Measurements from ENCODE around the gene MACROH2A1.

MACROH2A1 gene

GRCh38 chr5:135395866-135396265 lies 3.2 kb downstream of the MACROH2A1 start:
- H3K27me3 ChIP-seq (ENCODE audit: insufficient read depth, poor library complexity, severe bottlenecking) = no peaks in the 10 kb centered on the region
- H3K27ac ChIP-seq (ENCODE audit: poor library complexity, severe bottlenecking) = no peak overlapping the region
- H3K9me3 ChIP-seq (ENCODE audit: severe bottlenecking) = no peaks in the 10 kb centered on the region
- no peak for TF ChIP-seq CTCF (IDR thresholded peaks at IDR 0.05; ENCODE audit: poor library complexity, severe bottlenecking)
- ATAC-seq (ENCODE audit: low read depth) (no peak), DNase-seq (ENCODE audit: low spot score) (no peak)
- no peak overlapping the region for H3K4me3 ChIP-seq (ENCODE audit: severe bottlenecking)
- peaks cover 39% of the 10 kb centered on the region for H3K36me3 ChIP-seq (ENCODE audit: low read depth)
- peaks cover 46% of the 10 kb centered on the region for H3K4me1 ChIP-seq (ENCODE audit: insufficient read depth, poor library complexity, severe bottlenecking)

- H3K4me1 ChIP-seq (ENCODE audit: insufficient read depth, poor library complexity, severe bottlenecking) = peaks cover 48% of the 10 kb centered on the region
- DNase-seq (ENCODE audit: low spot score) (no peak), ATAC-seq (ENCODE audit: low read depth) (no peak)
- peaks cover 39% of the 10 kb centered on the region for H3K36me3 ChIP-seq (ENCODE audit: low read depth)
- no peaks in the 10 kb centered on the region for H3K9me3 ChIP-seq (ENCODE audit: severe bottlenecking)
- no peak overlapping the region for H3K27ac ChIP-seq (ENCODE audit: poor library complexity, severe bottlenecking)
- H3K27me3 ChIP-seq (ENCODE audit: insufficient read depth, poor library complexity, severe bottlenecking) = no peaks in the 10 kb centered on the region
- no peak for TF ChIP-seq CTCF (IDR thresholded peaks at IDR 0.05; ENCODE audit: poor library complexity, severe bottlenecking)
- H3K4me3 ChIP-seq (ENCODE audit: severe bottlenecking) = no peak overlapping the region
Observed at GRCh38 chr5:135395451-135395850, 3.6 kb downstream of the MACROH2A1 start.

GRCh38 chr5:135394095-135394494 lies 4.9 kb downstream of the MACROH2A1 start:
- H3K9me3 ChIP-seq (ENCODE audit: severe bottlenecking) = no peaks in the 10 kb centered on the region
- no peaks in the 10 kb centered on the region for H3K27me3 ChIP-seq (ENCODE audit: insufficient read depth, poor library complexity, severe bottlenecking)
- peaks cover 48% of the 10 kb centered on the region for H3K4me1 ChIP-seq (ENCODE audit: insufficient read depth, poor library complexity, severe bottlenecking)
- ATAC-seq (ENCODE audit: low read depth) = no peak
- peaks cover 46% of the 10 kb centered on the region for H3K36me3 ChIP-seq (ENCODE audit: low read depth)
- no peak overlapping the region for H3K4me3 ChIP-seq (ENCODE audit: severe bottlenecking)
- no peak for TF ChIP-seq CTCF (IDR thresholded peaks at IDR 0.05; ENCODE audit: poor library complexity, severe bottlenecking)
- DNase-seq (ENCODE audit: low spot score) = no peak
- no peak overlapping the region for H3K27ac ChIP-seq (ENCODE audit: poor library complexity, severe bottlenecking)

GRCh38 chr5:135393691-135394090 lies 5.3 kb downstream of the MACROH2A1 start:
- Histone ChIP-seq H3K27me3 (ENCODE audit: insufficient read depth, poor library complexity, severe bottlenecking) (no peaks in the 10 kb centered on the region), H3K9me3 (ENCODE audit: severe bottlenecking) (no peaks in the 10 kb centered on the region), H3K36me3 (ENCODE audit: low read depth) (peaks cover 50% of the 10 kb centered on the region), H3K4me3 (ENCODE audit: severe bottlenecking) (no peak overlapping the region), H3K4me1 (ENCODE audit: insufficient read depth, poor library complexity, severe bottlenecking) (peaks cover 48% of the 10 kb centered on the region), H3K27ac (ENCODE audit: poor library complexity, severe bottlenecking) (no peak overlapping the region)
- no peak for DNase-seq (ENCODE audit: low spot score)
- ATAC-seq (ENCODE audit: low read depth) = no peak
- TF ChIP-seq CTCF (IDR thresholded peaks at IDR 0.05; ENCODE audit: poor library complexity, severe bottlenecking) = no peak

GRCh38 chr5:135393229-135393628 lies 5.8 kb downstream of the MACROH2A1 start:
- ATAC-seq (ENCODE audit: low read depth) (no peak), DNase-seq (ENCODE audit: low spot score) (no peak)
- H3K36me3 ChIP-seq (ENCODE audit: low read depth) = peaks cover 54% of the 10 kb centered on the region
- no peaks in the 10 kb centered on the region for H3K9me3 ChIP-seq (ENCODE audit: severe bottlenecking)
- H3K4me3 ChIP-seq (ENCODE audit: severe bottlenecking) = no peak overlapping the region
- no peak overlapping the region for H3K27ac ChIP-seq (ENCODE audit: poor library complexity, severe bottlenecking)
- TF ChIP-seq CTCF (IDR thresholded peaks at IDR 0.05; ENCODE audit: poor library complexity, severe bottlenecking) = no peak
- H3K27me3 ChIP-seq (ENCODE audit: insufficient read depth, poor library complexity, severe bottlenecking) = no peaks in the 10 kb centered on the region
- H3K4me1 ChIP-seq (ENCODE audit: insufficient read depth, poor library complexity, severe bottlenecking) = peaks cover 51% of the 10 kb centered on the region

All from RWPE2 (cell line).